ENCODE measurements around the gene KPRP.
A peak's percentile ranks its signal among the peaks of the same experiment; 100 is the strongest.

Gene KPRP

DNA sequence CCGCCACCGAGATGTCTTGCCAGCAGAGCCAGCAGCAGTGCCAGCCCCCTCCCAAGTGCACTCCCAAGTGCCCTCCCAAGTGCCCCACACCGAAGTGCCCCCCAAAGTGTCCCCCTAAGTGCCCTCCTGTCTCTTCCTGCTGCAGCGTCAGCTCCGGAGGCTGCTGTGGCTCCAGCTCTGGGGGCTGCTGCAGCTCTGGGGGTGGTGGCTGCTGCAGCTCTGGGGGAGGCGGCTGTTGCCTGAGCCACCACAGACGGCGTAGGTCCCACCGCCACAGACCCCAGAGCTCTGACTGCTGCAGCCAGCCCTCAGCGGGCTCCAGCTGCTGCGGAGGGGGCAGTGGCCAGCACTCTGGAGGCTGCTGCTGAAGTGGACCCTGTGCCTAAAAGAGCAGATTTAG lies 18.5 kb downstream of the KPRP start:
- DNase-seq (ENCODE audit: low spot score), result no peak

DNA sequence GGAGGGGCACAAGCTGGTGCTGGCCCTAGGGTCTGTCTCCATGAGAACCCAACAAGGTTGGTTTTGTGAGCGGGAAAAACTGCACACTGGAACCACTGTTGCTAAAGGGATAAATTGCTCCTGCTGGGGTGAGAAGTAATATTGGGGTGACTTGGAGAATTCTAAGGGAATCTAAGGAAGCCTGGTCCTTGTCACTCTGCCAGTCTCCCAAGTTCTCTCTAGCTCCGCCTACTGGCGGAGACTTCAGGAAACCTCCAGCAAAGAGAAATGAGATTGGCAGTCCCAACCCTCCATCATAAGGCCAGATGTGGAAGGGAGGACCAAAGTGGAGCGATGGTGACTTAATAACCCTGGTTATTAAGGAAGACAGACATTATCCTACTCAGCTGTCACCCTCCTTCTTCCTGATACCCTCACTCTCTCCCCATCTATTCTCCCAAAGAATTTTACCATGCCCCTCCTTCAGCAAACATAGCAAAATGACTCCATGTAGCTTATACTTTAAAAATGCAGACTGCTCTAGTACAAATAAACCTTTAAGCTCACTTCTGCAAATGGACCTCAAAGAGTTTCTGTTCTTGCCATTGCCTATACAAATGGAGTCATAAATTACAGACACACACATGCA lies 19.8 kb downstream of the KPRP start:
- peak; percentile 18 for DNase-seq (ENCODE audit: low spot score)

DNA sequence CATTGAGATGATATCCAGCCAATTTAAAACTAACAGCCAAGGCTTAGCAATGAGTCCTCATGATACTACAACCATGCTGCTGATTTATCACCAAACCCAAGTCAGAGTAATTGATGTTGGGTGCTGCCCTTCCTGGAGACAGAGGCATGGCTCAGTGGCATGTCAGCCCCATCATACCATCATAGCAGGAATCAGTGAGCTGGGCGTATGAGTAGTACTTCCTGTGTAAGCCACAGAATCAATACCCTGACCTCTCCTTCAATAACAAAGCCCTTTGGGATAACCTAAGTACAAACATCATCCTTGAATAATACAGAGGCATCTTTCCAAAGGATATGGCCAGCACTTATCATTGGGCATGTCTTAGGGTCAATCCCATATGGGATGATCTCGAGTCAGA lies 25.3 kb downstream of the KPRP start:
- no peak for DNase-seq (ENCODE audit: low spot score)

DNA sequence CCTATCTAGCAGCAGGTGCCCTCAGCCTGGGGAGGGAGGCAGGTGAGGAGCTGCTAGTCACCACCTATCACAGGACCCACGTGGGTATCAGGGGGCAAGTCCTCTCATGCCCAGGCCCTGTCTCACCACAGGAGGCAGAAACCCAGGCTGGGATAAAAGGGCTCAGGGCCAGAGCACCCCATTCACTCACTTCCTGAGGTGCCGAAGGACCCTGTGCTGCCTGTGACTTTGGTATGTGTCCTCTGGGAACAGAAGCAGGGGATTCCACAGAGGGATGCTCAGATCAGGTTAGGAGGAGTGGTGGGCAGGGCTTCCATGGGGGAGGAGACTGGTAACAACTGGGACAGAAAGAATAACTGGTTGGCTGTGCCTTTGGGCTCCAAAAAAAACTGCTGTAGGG lies 28.3 kb downstream of the KPRP start, which contains the start of gene LCE1E:
LCE1E (plus strand) TSS at position 181 of the 400 bp plus-strand sequence. CDS start 1,043 bp downstream, outside the sequence.
- no peak for DNase-seq (ENCODE audit: low spot score)

DNA sequence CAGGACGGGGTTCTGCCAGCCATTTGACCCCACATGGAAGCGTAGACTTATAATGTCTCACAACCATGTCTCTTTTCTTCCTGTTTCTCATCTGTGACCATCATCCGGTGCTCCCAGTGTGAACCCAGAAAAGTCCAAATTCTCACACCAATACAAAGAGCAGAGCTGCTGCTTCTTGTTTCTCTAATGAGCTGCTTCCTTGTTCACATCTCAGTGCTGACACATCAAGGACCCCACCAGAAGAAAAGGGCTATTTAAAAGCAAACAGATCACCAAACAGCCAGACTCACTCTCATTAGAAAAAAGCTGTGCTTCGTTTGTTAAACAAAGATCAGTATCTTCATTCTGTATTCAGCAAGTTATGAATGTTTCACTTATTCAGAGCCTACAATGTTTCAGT lies 37.9 kb downstream of the KPRP start:
- no peak for DNase-seq (ENCODE audit: low spot score)

DNA sequence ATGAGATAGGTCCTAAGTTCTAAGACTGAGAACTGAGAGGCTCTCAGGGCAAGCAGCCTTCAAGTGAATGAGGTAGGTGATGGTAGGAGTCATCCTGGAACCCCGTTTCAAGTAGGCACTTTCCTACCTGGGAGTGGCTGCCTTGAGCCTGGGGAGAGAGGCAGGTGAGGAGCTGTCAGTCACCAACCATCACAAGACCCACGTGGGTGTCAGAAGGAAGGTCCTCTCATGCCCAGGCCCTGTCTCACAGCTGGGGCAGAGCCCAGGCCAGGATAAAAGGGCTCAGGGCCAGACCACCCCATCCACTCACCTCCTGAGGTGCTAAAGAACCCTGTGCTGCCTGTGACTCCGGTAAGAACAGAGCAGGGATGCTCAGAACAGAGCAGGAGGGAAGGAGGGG lies 38.6 kb downstream of the KPRP start, which contains the start of gene LCE1D:
LCE1D (plus strand) TSS at position 301 of the 400 bp plus-strand sequence. CDS start 1,074 bp downstream, outside the sequence.
- DNase-seq (ENCODE audit: low spot score), result no peak

DNA sequence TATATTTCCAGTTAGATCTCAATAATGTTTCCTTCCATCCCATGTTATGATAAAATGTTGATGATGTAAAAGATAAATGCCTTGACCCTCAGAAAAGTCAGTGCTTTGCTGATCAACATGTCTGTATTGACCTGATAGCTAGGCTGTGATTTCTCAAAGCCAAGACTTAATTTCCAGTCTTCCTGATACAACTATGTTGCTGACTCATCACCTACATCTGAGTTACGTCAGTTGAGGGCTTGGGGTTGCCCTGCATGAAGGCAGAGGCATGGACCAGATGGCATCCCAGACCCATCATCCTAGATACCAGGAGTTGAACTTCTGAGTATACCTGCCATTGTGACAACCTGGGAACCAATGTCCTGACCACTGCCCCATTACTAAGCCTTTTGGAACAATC lies 43.5 kb downstream of the KPRP start:
- DNase-seq (ENCODE audit: low spot score), result no peak

DNA sequence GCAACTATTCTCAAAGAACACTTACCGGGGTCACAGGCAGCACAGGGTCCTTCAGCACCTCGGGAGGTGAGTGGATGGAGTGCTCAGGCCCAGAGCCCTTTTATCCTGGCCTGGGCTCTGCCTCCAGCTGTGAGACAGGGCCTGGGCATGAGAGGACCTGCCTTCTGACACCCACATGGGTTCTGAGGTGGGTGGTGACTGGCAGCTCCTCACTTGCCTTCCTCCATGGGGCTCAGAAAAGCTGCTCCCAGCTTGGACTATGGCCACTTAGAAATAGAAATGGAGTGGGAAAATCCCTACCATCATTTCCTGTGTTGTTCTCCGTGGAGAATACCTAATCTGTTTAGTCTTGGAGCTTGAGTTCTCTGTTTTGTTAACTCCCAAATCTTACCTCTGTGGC lies 48.8 kb downstream of the KPRP start, which contains the start of gene LCE1C:
LCE1C (minus strand) TSS at position 76 of the 400 bp plus-strand sequence. CDS start 1,173 bp downstream, outside the sequence.
- no peak for DNase-seq (ENCODE audit: low spot score)

DNA sequence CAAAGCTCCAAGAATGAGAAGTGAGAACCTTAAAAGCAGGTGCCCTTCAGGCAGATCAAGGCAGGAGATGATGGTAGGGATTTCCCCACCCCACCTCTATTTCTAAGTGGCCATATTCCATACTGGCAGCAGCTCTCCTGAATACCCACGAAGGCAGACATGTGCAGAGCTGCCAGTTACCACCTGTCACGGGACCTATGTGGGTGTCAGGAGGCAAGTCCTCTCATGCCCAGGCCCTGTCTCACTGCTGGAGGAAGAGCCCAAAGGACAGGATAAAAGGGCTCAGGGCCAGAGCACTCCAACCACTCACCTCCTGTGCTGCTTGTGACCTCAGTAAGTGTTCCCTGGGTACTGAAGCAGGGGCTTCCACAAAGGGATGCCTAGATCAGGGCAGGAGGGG lies 53.2 kb downstream of the KPRP start:
- DNase-seq (ENCODE audit: low spot score), result no peak
